ENCODE measurements around the gene CD83. TPM values are rescaled to one million over a fixed set of nuclear protein-coding genes. Genes with fewer than 3 reads are reported as not detected.

CD83 gene
- total and polyA plus RNA-seq, 2 of the 4 experiments (the other 2 are of a cell fraction) = 2.0 to 2.5 TPM

GRCh38 chr6:14108571-14109410 is 8.8 kb upstream of the CD83 start:
- Histone ChIP-seq H2AFZ (replicated peaks; ENCODE audit: low read length, poor library complexity) (peak overlapping the region; percentile 46), H3K9me1 (ENCODE audit: insufficient read depth, low read length) (no peaks in the 10 kb centered on the region), H2BK15ac (ENCODE audit: low read depth, low read length) (no peak overlapping the region), H3K9me3 (ENCODE audit: control insufficient read depth, insufficient read depth, low read length) (peaks cover 8% of the 10 kb centered on the region), H3K4me1 (ENCODE audit: control insufficient read depth, insufficient read depth, low read length) (no peaks in the 10 kb centered on the region), H2AK9ac (replicated peaks; ENCODE audit: low read depth, low read length, poor library complexity) (no peak overlapping the region), H3K27me3 (ENCODE audit: control insufficient read depth, insufficient read depth, low read length) (peaks cover 31% of the 10 kb centered on the region), H2BK5ac (ENCODE audit: low read depth, low read length, poor library complexity, severe bottlenecking) (no peak overlapping the region), H4K91ac (ENCODE audit: insufficient read depth, low read depth, low read length) (no peak overlapping the region), H4K5ac (ENCODE audit: low read depth, low read length) (no peak overlapping the region), H2AK5ac (ENCODE audit: low read depth, low read length) (no peak overlapping the region), H4K8ac (ENCODE audit: low read depth in 2 of 2, low read length in 2 of 2) (no peak overlapping the region), H3K79me1 (ENCODE audit: low read depth in 1 of 2, low read length in 2 of 2) (no peaks in the 10 kb centered on the region), H3K4me2 (ENCODE audit: low read depth, low read length) (no peak overlapping the region), H3K27ac (ENCODE audit: insufficient read depth, low read length) (no peak overlapping the region), H2BK20ac (ENCODE audit: low read depth, low read length) (no peak overlapping the region), H2BK120ac (ENCODE audit: low read depth, low read length) (no peak overlapping the region), H3K4me3 (ENCODE audit: insufficient read depth, low read depth, low read length) (no peak overlapping the region), H3K23ac (ENCODE audit: low read depth, low read length) (no peak overlapping the region), H3K9ac (ENCODE audit: low read depth, low read length) (no peak overlapping the region), H3K14ac (replicated peaks; ENCODE audit: low read depth, low read length) (no peak overlapping the region), H4K20me1 (ENCODE audit: insufficient read depth, low read length) (no peaks in the 10 kb centered on the region), H3K18ac (ENCODE audit: low read depth, low read length) (no peak overlapping the region), H3K4ac (ENCODE audit: low read depth, low read length) (no peak overlapping the region), H3K56ac (ENCODE audit: extremely low read depth, insufficient read depth, low read length) (no peak overlapping the region), H3K36me3 (ENCODE audit: control insufficient read depth, insufficient read depth, low read length) (no peaks in the 10 kb centered on the region)
- intact Hi-C loops (cut with micrococcal nuclease) = no loop called here
- 60% methylated on average over 2 of the region's 14 CpGs; no CpG with 5 or more reads in 1 of the 2 experiments for WGBS, 2 experiments (ENCODE audit: extremely low coverage in 2 of 2, insufficient read length in 1 of 2)
- BruUV-seq (replicated peaks) = no TSS peak
- ChIA-PET CTCF (no interaction called here), POLR2A (ENCODE audit: unreplicated experiment) (no interaction called here)
- dilution Hi-C loops (cut with HindIII; ENCODE audit: low sequenced_read_pairs, unreplicated experiment) = no loop called here
- DNase-seq (no peak), ATAC-seq (ENCODE audit: low read depth) (no peak)
- TF ChIP-seq CHD1 (IDR thresholded peaks at IDR 0.05; ENCODE audit: low read depth, low read length) (no peak), MAFK (IDR thresholded peaks at IDR 0.05; ENCODE audit: low read depth, low read length) (no peak), BHLHE40 (IDR thresholded peaks at IDR 0.05; ENCODE audit: low read depth, low read length) (no peak), FOS (IDR thresholded peaks at IDR 0.05; ENCODE audit: low read depth, low read length) (no peak)
- in situ Hi-C loops (cut with MboI; ENCODE audit: low sequenced_read_pairs) = no loop called here

All from IMR-90 (cell line).